DMS79 treated with DMSO at 0.1 percent for 48 hours (cell line): Measurements from ENCODE around the gene GRIN3B.

Source experiments
- DNase-seq: peaks from one replicate; lab custom pipeline; 2025; lab: John Stamatoyannopoulos, UW

GRIN3B gene

GRCh38 chr19:1007399-1008251 is 7.4 kb downstream of the GRIN3B start:
- no peak for DNase-seq

- DNase-seq, result no peak
These were observed 8.2 kb downstream of the GRIN3B start for GRCh38 chr19:1008268-1009040.

- no peak for DNase-seq
These were observed 9.1 kb downstream of the GRIN3B start for GRCh38 chr19:1009041-1009980.

GRCh38 chr19:1009981-1010538 is 9.8 kb downstream of the GRIN3B start:
- no peak for DNase-seq

- no peak for DNase-seq
These were observed 10.6 kb downstream of the GRIN3B start for GRCh38 chr19:1010586-1011510.

GRCh38 chr19:1011831-1012333 is 11.7 kb downstream of the GRIN3B start:
- DNase-seq, result no peak

GRCh38 chr19:1012334-1012733 is 12.1 kb downstream of the GRIN3B start:
- DNase-seq, result no peak

- no peak for DNase-seq
These were observed 13.0 kb downstream of the GRIN3B start for GRCh38 chr19:1013218-1013617.

- no peak for DNase-seq
These were observed 14.2 kb downstream of the GRIN3B start for GRCh38 chr19:1014161-1015060.

GRCh38 chr19:1015061-1015781 is 15.0 kb downstream of the GRIN3B start:
- no peak for DNase-seq

GRCh38 chr19:1015782-1016646 is 15.8 kb downstream of the GRIN3B start:
- no peak for DNase-seq

- no peak for DNase-seq
These were observed 16.5 kb downstream of the GRIN3B start for GRCh38 chr19:1016647-1017114.

- no peak for DNase-seq
These were observed 17.1 kb downstream of the GRIN3B start for GRCh38 chr19:1017115-1017905.

- no peak for DNase-seq
These were observed 17.7 kb downstream of the GRIN3B start for GRCh38 chr19:1017906-1018305.

GRCh38 chr19:1018393-1018792 is 18.2 kb downstream of the GRIN3B start:
- no peak for DNase-seq

- no peak for DNase-seq
These were observed 18.9 kb downstream of the GRIN3B start for GRCh38 chr19:1018932-1019615.
